Right ventricle myocardium superior (tissue), 1 donor: ENCODE results near the gene ZSWIM3. TPM values are rescaled to one million over a fixed set of nuclear protein-coding genes. Genes with fewer than 3 reads are reported as not detected.

Source experiments
- ATAC-seq: fragments of 200-7000 bp; cut with Tn5 transposase; one replicate; pipeline ENCODE4 v1.9.1; 2020; ENCODE audit warnings: mild to moderate bottlenecking; ENCODE audit not compliant: poor library complexity
- DNase-seq: peaks from one replicate; pipeline ENCODE4 v3.0.0-alpha.2; 2020
- intact Hi-C: fragments of 100-400 bp; cut with DNase I; formaldehyde crosslinking; loops from one replicate; pipeline ENCODE4 v1.11.2; 2022
- total RNA-seq: library from RNA; stranded (reverse); fragmentation: NEBNext Ultra II Directional; extraction: Animal tissue kit (Norgen Biotek cat#: 25700); gene quantifications from one replicate; pipeline ENCODE4 v1.2.1, GENCODE V29; 2021
- donor health status: DM: no; HTN: yes; CAD: no; lungs with severe emphysema.

ZSWIM3 gene
- total RNA-seq, 1 donor from 2014 or later: 1.4 TPM

GRCh38 chr20:45918779-45919537 is 61.5 kb downstream of the ZSWIM3 start:
- intact Hi-C loops: no loop called here
- ATAC-seq: no peak

GRCh38 chr20:45919542-45920399 is 62.4 kb downstream of the ZSWIM3 start:
- DNase-seq: peak; percentile 90
- intact Hi-C loops: no loop called here
- ATAC-seq: peak; percentile 80

More at GRCh38 chr20:45918779-45919537, 61.5 kb downstream of the ZSWIM3 start:
- DNase-seq: no peak

- DNase-seq: no peak
- intact Hi-C loops: no loop called here
- ATAC-seq: no peak
These were observed 63.3 kb downstream of the ZSWIM3 start for GRCh38 chr20:45920462-45921336.

- no peak for DNase-seq
These were observed 64.1 kb downstream of the ZSWIM3 start for GRCh38 chr20:45921337-45922189.

GRCh38 chr20:45924391-45925261 is 67.2 kb downstream of the ZSWIM3 start:
- intact Hi-C loops: no loop called here
- ATAC-seq (peak; percentile 56), DNase-seq (peak; percentile 65)

More at GRCh38 chr20:45921337-45922189, 64.1 kb downstream of the ZSWIM3 start:
- intact Hi-C loops: no loop called here
- no peak for ATAC-seq

- ATAC-seq: no peak
- intact Hi-C loops: no loop called here
These were observed 68.5 kb downstream of the ZSWIM3 start for GRCh38 chr20:45925821-45926506.

GRCh38 chr20:45926731-45927070 is 69.3 kb downstream of the ZSWIM3 start:
- intact Hi-C loops: no loop called here
- no peak for DNase-seq
- ATAC-seq: no peak

More at GRCh38 chr20:45925821-45926506, 68.5 kb downstream of the ZSWIM3 start:
- no peak for DNase-seq

GRCh38 chr20:45927071-45927878 is 69.9 kb downstream of the ZSWIM3 start:
- ATAC-seq (no peak), DNase-seq (no peak)
- intact Hi-C loops: no loop called here

Other genes starting within 250 kb of the ZSWIM3 start
- not detected for gene WFDC10A, start 227.9 kb upstream of the ZSWIM3 start, total RNA-seq
- gene WFDC9, start 226.3 kb upstream of the ZSWIM3 start, total RNA-seq: not detected
- not detected for gene WFDC11, start 187.4 kb upstream of the ZSWIM3 start, total RNA-seq
- not detected for gene WFDC13, start 155.6 kb upstream of the ZSWIM3 start, total RNA-seq
- gene WFDC10B, start 152.6 kb upstream of the ZSWIM3 start, total RNA-seq: not detected
- gene SPINT4, start 135.3 kb upstream of the ZSWIM3 start, total RNA-seq: not detected
- gene WFDC3, start 65.7 kb upstream of the ZSWIM3 start, total RNA-seq: 0.54 TPM
- 14.5 TPM for gene DNTTIP1, start 65.7 kb upstream of the ZSWIM3 start, total RNA-seq
- gene UBE2C, start 45.0 kb upstream of the ZSWIM3 start, total RNA-seq: 1.1 TPM
- gene TNNC2, start 30.3 kb upstream of the ZSWIM3 start, total RNA-seq: 0.43 TPM
- 22.1 TPM for gene SNX21, start 23.8 kb upstream of the ZSWIM3 start, total RNA-seq
- gene ACOT8, start 222 bp upstream of the ZSWIM3 start, total RNA-seq: 28.1 TPM
- 10.1 TPM for gene ZSWIM1, start 23.6 kb downstream of the ZSWIM3 start, total RNA-seq
- 1.7 TPM for gene SPATA25, start 30.0 kb downstream of the ZSWIM3 start, total RNA-seq
- gene NEURL2, start 33.6 kb downstream of the ZSWIM3 start, total RNA-seq: 6.5 TPM
- gene CTSA, start 33.7 kb downstream of the ZSWIM3 start, total RNA-seq: 113 TPM
- gene PLTP, start 54.5 kb downstream of the ZSWIM3 start, total RNA-seq: 118 TPM
- 21.8 TPM for gene PCIF1, start 77.1 kb downstream of the ZSWIM3 start, total RNA-seq
- 7.6 TPM for gene ZNF335, start 114.6 kb downstream of the ZSWIM3 start, total RNA-seq
- 0.48 TPM for gene MMP9, start 151.3 kb downstream of the ZSWIM3 start, total RNA-seq
- not detected for gene SLC12A5, start 171.6 kb downstream of the ZSWIM3 start, total RNA-seq
- gene NCOA5, start 232.3 kb downstream of the ZSWIM3 start, total RNA-seq: 23.0 TPM